Mammary microvascular endothelial cell (primary cell): ENCODE data around the gene KLRC4. TPM values are rescaled to one million over a fixed set of nuclear protein-coding genes. Genes with fewer than 3 reads are reported as not detected.

ENCODE experiments used
- total RNA-seq: library from RNA; depleted of rRNA; stranded (reverse); fragments of >200 nt; gene quantifications from 2 replicates; pipeline ENCODE4 v1.2.3, GENCODE V29; 2015

The KLRC4 gene, protein sequence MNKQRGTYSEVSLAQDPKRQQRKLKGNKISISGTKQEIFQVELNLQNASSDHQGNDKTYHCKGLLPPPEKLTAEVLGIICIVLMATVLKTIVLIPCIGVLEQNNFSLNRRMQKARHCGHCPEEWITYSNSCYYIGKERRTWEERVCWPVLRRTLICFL
- total RNA-seq = not detected in 2 replicates

GRCh38 chr12:10409392-10409791, at the start of gene KLRC4:
TSS of gene KLRC4 (minus strand) at chr12:10409757. CDS start at chr12:10409575, 182 bp downstream.

GRCh38 chr12:10453156-10453555, 43.6 kb upstream of the KLRC4 start, which contains the start of gene KLRC1:
TSS of gene KLRC1 (minus strand) at chr12:10453377. CDS start at chr12:10451156, 2,221 bp downstream.

DNA sequence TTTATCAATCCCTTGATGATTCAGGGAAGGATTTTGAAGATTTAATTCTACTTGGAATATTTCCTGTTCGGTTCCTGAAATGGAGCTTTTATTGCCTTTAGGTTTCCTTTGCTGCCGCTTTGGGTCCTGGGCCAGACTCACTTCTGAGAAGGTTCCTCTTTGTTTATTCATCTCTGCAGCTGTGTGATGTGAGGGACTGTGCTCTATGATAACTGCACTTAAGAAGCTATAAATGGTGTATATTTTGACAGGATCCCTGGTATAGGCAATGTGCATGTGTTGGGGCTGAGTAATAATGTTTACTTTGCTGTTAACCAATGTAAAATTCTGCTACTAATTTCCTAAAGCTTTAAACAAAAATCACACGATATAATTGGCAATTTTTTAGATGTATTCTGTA, 26.3 kb upstream of the KLRC4 start, which contains the start of gene KLRC2:
Gene KLRC2, minus strand, starts transcription at position 195 of the 400 bp plus-strand sequence. Its CDS starts 24 bp downstream, at position 171.

GRCh38 chr12:10420334-10420733, 10.8 kb upstream of the KLRC4 start, which contains the start of gene KLRC3:
TSS of gene KLRC3 (minus strand) at chr12:10420595. CDS start at chr12:10420550, 45 bp downstream.

DNA sequence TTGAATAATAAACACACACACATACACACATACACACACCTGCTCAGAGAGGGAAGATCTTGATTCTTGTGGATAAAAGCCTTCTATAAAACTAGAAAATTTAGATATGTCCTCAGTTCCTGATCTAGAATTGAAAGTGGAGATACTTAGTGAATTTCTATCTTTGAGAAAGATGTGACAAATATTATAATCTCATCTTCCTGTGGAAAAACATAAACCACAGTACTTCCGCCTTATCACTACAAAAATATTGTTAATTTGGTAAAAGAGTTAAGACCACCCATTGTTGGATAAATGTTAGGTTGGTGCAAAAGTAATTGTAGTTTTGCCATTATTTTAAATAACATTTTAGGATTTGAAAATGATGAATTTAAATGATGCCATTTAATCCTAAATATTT, 19.7 kb downstream of the KLRC4 start, which contains the start of gene KLRK1:
Gene KLRK1, minus strand, starts transcription at position 138 of the 400 bp plus-strand sequence. CDS start 1,231 bp downstream, outside the sequence.

Other genes starting within 250 kb of the KLRC4 start
- gene OLR1, start 237.6 kb downstream of the KLRC4 start, total RNA-seq = not detected in 2 replicates
- not detected in 2 replicates for gene TMEM52B, start 230.7 kb downstream of the KLRC4 start, total RNA-seq
- 27.2 and 29.2 TPM in 2 replicates for gene GABARAPL1, start 196.9 kb downstream of the KLRC4 start, total RNA-seq
- gene KLRD1, start 101.9 kb downstream of the KLRC4 start, total RNA-seq = not detected in 2 replicates
- not detected in 2 replicates for gene KLRK1, start 19.7 kb downstream of the KLRC4 start, total RNA-seq
- not detected in 2 replicates for gene KLRC3, start 10.8 kb upstream of the KLRC4 start, total RNA-seq
- not detected in 2 replicates for gene KLRC2, start 26.3 kb upstream of the KLRC4 start, total RNA-seq
- not detected in 2 replicates for gene KLRC1, start 43.6 kb upstream of the KLRC4 start, total RNA-seq
- 0.59 and 0.67 TPM in 2 replicates for gene EIF2S3B, start 96.1 kb upstream of the KLRC4 start, total RNA-seq
- gene MAGOHB, start 203.9 kb upstream of the KLRC4 start, total RNA-seq = 21.0 and 21.1 TPM in 2 replicates